Loucy (cell line): ENCODE measurements around the gene TFPI.

Experiments
- H2AFZ ChIP-seq: fragments of 200-600 bp; sonication (generic); 2 replicates; pipeline ENCODE4 v1.6.0; 2016; ENCODE audit warnings: antibody characterized with exemption, mild to moderate bottlenecking, low read length, moderate library complexity
- H3F3A ChIP-seq: fragments of 200-600 bp; 2 replicates; pipeline ENCODE4 v1.6.0; 2016; ENCODE audit warnings: antibody characterized with exemption, low read depth, mild to moderate bottlenecking
- H3K27me3 ChIP-seq: fragments of 200-600 bp; sonication (generic); 2 replicates; pipeline ENCODE4 v1.6.1; 2014; ENCODE audit warnings: low read length, mild to moderate bottlenecking; ENCODE audit not compliant: insufficient read depth, poor library complexity, severe bottlenecking
- H3K36me3 ChIP-seq: fragments of 200-600 bp; sonication (generic); 2 replicates; pipeline ENCODE4 v1.6.1; 2016; ENCODE audit warnings: low read length; ENCODE audit not compliant: insufficient read depth
- H3K4me1 ChIP-seq: fragments of 200-600 bp; sonication (generic); 2 replicates; pipeline ENCODE4 v1.5.1; 2014; ENCODE audit warnings: low read length, mild to moderate bottlenecking; ENCODE audit not compliant: insufficient read depth, poor library complexity, severe bottlenecking
- H3K4me2 ChIP-seq: fragments of 200-600 bp; sonication (generic); 2 replicates; pipeline ENCODE4 v1.6.0; 2014; ENCODE audit warnings: antibody characterized with exemption, low read length, low read depth, mild to moderate bottlenecking; ENCODE audit not compliant: poor library complexity, severe bottlenecking
- H3K4me3 ChIP-seq: fragments of 200-600 bp; sonication (generic); 2 replicates; pipeline ENCODE4 v1.5.1; 2014; ENCODE audit warnings: low read length, mild to moderate bottlenecking, mixed read lengths; ENCODE audit not compliant: poor library complexity, severe bottlenecking
- H3K79me2 ChIP-seq: fragments of 200-600 bp; sonication (generic); 2 replicates; pipeline ENCODE4 v1.6.1; 2014; ENCODE audit warnings: low read length; ENCODE audit not compliant: insufficient read depth
- H3K9ac ChIP-seq: fragments of 200-600 bp; sonication (generic); 2 replicates; pipeline ENCODE4 v1.6.0; 2014; ENCODE audit warnings: mild to moderate bottlenecking, low read depth, low read length, moderate library complexity; ENCODE audit not compliant: poor library complexity, severe bottlenecking
- H3K9me2 ChIP-seq: fragments of 200-600 bp; sonication (generic); replicated peaks from 2 replicates; pipeline ENCODE4 v1.6.1; 2016; ENCODE audit warnings: low read depth, low read length, mixed read lengths
- H3K9me3 ChIP-seq: fragments of 200-600 bp; sonication (generic); 2 replicates; pipeline ENCODE4 v1.6.1; 2014; ENCODE audit warnings: mild to moderate bottlenecking, antibody characterized with exemption, low read length, low read depth; ENCODE audit not compliant: insufficient read depth
- H4K20me1 ChIP-seq: fragments of 200-600 bp; sonication (generic); 2 replicates; pipeline ENCODE4 v1.6.0; 2014; ENCODE audit warnings: antibody characterized with exemption, low read length, mild to moderate bottlenecking; ENCODE audit not compliant: insufficient read depth, poor library complexity, severe bottlenecking
- EZH2phosphoT487 ChIP-seq: fragments of 200-600 bp; IDR thresholded peaks from 2 replicates; pipeline ENCODE4 v1.6.1; 2018; ENCODE audit warnings: antibody characterized with exemption, mild to moderate bottlenecking, moderate library complexity, borderline replicate concordance
- TF ChIP-seq, protein P1 (sequence below): fragments of 200-600 bp; sonication (generic); conservative IDR thresholded peaks from 2 replicates; pipeline ENCODE4 v1.5.1; 2014; ENCODE audit warnings: mild to moderate bottlenecking, antibody characterized with exemption, low read length

Gene TFPI

DNA sequence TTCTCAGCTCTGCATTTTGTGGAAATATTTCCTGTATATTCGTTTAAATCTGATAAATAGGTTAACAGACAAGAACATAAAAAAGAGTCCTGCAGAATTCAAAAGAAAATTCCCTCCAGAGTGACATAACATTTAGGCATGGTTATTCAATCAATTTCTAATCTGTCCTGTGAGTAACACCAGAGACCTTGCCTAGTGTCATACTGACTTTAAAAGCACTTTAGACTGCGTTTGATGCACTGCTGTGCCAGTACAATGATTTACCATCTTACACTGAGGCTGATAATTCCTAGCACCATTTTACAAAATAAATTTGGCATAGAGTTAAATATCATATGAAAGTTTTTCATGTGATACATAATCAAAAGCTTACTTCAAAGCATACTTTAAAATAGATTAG, 70.7 kb downstream of the TFPI start:
- Histone ChIP-seq H3K79me2 (no peaks in the 10 kb centered on the region), H3K4me3 (no peak overlapping the region), H3K36me3 (no peaks in the 10 kb centered on the region), H3K9ac (no peak overlapping the region), H4K20me1 (no peaks in the 10 kb centered on the region), H3K4me2 (no peak overlapping the region), H3F3A (no peaks in the 10 kb centered on the region), H3K9me2 (no peaks in the 10 kb centered on the region), H3K27me3 (no peaks in the 10 kb centered on the region), H3K4me1 (no peaks in the 10 kb centered on the region), H2AFZ (no peak overlapping the region), H3K9me3 (no peaks in the 10 kb centered on the region)
- TF ChIP-seq EZH2phosphoT487: no peak
- TF ChIP-seq, protein P1, sequence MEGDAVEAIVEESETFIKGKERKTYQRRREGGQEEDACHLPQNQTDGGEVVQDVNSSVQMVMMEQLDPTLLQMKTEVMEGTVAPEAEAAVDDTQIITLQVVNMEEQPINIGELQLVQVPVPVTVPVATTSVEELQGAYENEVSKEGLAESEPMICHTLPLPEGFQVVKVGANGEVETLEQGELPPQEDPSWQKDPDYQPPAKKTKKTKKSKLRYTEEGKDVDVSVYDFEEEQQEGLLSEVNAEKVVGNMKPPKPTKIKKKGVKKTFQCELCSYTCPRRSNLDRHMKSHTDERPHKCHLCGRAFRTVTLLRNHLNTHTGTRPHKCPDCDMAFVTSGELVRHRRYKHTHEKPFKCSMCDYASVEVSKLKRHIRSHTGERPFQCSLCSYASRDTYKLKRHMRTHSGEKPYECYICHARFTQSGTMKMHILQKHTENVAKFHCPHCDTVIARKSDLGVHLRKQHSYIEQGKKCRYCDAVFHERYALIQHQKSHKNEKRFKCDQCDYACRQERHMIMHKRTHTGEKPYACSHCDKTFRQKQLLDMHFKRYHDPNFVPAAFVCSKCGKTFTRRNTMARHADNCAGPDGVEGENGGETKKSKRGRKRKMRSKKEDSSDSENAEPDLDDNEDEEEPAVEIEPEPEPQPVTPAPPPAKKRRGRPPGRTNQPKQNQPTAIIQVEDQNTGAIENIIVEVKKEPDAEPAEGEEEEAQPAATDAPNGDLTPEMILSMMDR: no peak

DNA sequence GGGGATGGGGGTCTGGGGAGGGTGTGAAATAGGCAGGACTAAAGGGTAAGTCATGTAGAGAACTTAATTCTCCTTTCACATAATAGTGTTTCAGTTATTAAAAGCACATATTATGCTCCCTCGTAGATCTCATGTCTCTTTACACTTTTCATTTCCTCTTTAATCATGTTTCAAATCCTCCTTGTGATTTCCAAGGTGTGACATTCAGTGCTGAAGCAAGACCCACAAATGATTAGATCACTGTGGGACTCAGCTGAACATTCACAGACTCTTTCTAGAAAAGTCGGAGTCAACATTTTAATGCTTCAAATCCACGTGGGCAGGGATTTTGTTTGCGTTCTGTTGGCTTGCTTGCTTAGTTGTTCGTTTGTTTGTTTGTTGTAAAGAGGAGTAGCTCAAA, 71.4 kb downstream of the TFPI start:
- H3K27me3 ChIP-seq: no peaks in the 10 kb centered on the region

DNA sequence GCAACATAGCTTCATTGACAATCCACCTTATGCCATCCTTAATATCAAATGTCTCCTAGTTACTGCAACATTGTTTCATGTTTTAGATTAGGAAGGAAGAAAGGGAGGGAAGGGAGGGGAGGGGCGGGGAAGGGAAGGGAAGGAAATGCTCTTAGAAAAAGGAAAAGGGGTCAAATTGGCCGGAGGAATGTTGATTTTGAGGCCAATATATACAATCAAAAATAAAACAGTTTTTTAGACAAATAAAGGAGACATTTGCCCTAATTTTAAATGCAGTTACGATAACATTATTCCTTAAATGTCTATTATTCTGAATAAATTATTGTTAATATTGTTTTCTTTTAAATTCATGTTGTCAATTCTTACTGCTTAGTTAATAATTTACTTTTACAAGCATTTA, 72.7 kb downstream of the TFPI start:
- Histone ChIP-seq H3K9me3 (no peaks in the 10 kb centered on the region), H2AFZ (no peak overlapping the region)

More for the DNA sequence above, 71.4 kb downstream of the TFPI start:
- no peaks in the 10 kb centered on the region for H3K36me3 ChIP-seq
- no peaks in the 10 kb centered on the region for H3F3A ChIP-seq
- H3K4me2 ChIP-seq: no peak overlapping the region
- TF ChIP-seq, protein P1: no peak
- TF ChIP-seq EZH2phosphoT487: no peak
- no peaks in the 10 kb centered on the region for H3K9me3 ChIP-seq
- H3K9me2 ChIP-seq: no peaks in the 10 kb centered on the region
- no peak overlapping the region for H3K4me3 ChIP-seq
- H3K9ac ChIP-seq: no peak overlapping the region
- H4K20me1 ChIP-seq: no peaks in the 10 kb centered on the region
- no peak overlapping the region for H2AFZ ChIP-seq
- no peaks in the 10 kb centered on the region for H3K79me2 ChIP-seq
- H3K4me1 ChIP-seq: no peaks in the 10 kb centered on the region

More for the DNA sequence above, 72.7 kb downstream of the TFPI start:
- TF ChIP-seq EZH2phosphoT487: no peak
- TF ChIP-seq, protein P1: no peak
- H3K4me3 ChIP-seq: no peak overlapping the region
- H3K27me3 ChIP-seq: no peaks in the 10 kb centered on the region
- no peaks in the 10 kb centered on the region for H3K36me3 ChIP-seq
- no peaks in the 10 kb centered on the region for H3K4me1 ChIP-seq
- H3F3A ChIP-seq: no peaks in the 10 kb centered on the region
- H3K9ac ChIP-seq: no peak overlapping the region
- H3K9me2 ChIP-seq: no peaks in the 10 kb centered on the region
- no peaks in the 10 kb centered on the region for H4K20me1 ChIP-seq
- H3K4me2 ChIP-seq: no peak overlapping the region
- no peaks in the 10 kb centered on the region for H3K79me2 ChIP-seq
